ENCODE results near the gene NCKAP5. TPM values are rescaled to one million over a fixed set of nuclear protein-coding genes. Genes with fewer than 3 reads are reported as not detected.

NCKAP5 gene
- total and polyA plus RNA-seq, 2 donors, result 1.9 to 2.0 TPM

DNA sequence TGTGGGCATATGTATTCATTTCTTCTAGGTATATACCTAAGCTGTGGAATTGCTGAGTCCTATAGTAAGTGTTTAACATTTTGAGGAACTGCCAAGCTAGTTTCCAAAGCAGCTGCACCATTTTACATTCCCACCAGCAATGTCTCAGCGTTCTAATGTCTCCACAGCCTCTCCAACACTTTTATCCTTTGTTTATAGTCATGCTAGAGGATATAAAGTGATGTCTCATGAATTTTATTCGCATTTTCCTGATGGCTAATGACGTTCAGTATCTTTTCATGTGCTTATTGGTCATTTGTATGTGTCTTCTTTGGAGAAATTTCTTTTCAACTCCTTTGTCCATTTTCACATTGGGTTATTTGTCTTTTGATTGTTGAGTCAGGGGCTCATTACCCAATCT is 295.2 kb downstream of the NCKAP5 start:
- WGBS, result 67% methylated on average over 3 of the region's 3 CpGs
- DNase-seq (ENCODE audit: low read depth in 6 of 9, low spot score in 9 of 9), result no peak

DNA sequence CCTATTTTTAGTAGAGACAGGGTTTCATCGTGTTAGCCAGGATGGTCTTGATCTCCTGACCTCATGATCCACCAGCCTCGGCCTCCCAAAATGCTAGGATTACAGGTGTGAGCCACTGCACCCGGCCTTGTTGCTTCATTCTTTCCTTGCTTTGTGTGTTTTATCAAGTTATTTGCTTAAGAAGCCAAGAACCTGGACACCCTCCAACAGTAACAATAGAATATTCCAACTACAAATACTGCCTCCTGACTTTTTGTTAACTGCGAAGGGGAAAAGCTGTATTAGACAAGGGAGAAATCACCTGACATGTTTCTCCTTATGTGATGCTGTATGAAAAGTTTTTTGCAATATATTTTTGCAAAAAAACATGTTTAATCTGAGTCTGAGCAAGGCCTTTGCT is 297.2 kb downstream of the NCKAP5 start:
- DNase-seq (ENCODE audit: low read depth in 6 of 9, low spot score in 9 of 9), result no peak
- no peak overlapping the region for H3K27ac ChIP-seq (ENCODE audit: low read depth in 1 of 2, low read length in 1 of 2)
- H3K36me3 ChIP-seq (ENCODE audit: control insufficient read depth in 2 of 2, insufficient read depth in 2 of 2, low read length in 1 of 2), result no peaks in the 10 kb centered on the region
- H3K9me3 ChIP-seq (ENCODE audit: control insufficient read depth in 2 of 2, insufficient read depth in 1 of 2, low read length in 1 of 2), result no peaks in the 10 kb centered on the region
- H3K4me1 ChIP-seq (ENCODE audit: control insufficient read depth in 2 of 2, insufficient read depth in 2 of 2, low read length in 2 of 2), result no peaks in the 10 kb centered on the region
- no peak overlapping the region for H3K4me3 ChIP-seq (ENCODE audit: low read length in 2 of 2)
- H3K27me3 ChIP-seq (ENCODE audit: control insufficient read depth in 2 of 2, insufficient read depth in 1 of 2, low read length in 1 of 2), result peaks cover 9 to 11% of the 10 kb centered on the region in 2 donors
- WGBS, result 86% methylated on average over 4 of the region's 4 CpGs

More for the DNA sequence above, 295.2 kb downstream of the NCKAP5 start:
- Histone ChIP-seq H3K4me1 (ENCODE audit: control insufficient read depth in 2 of 2, insufficient read depth in 2 of 2, low read length in 2 of 2) (no peaks in the 10 kb centered on the region), H3K4me3 (ENCODE audit: low read length in 2 of 2) (no peak overlapping the region), H3K9me3 (ENCODE audit: control insufficient read depth in 2 of 2, insufficient read depth in 1 of 2, low read length in 1 of 2) (no peaks in the 10 kb centered on the region), H3K27me3 (ENCODE audit: control insufficient read depth in 2 of 2, insufficient read depth in 1 of 2, low read length in 1 of 2) (no peaks in the 10 kb centered on the region), H3K36me3 (ENCODE audit: control insufficient read depth in 2 of 2, insufficient read depth in 2 of 2, low read length in 1 of 2) (no peaks in the 10 kb centered on the region), H3K27ac (ENCODE audit: low read depth in 1 of 2, low read length in 1 of 2) (no peak overlapping the region)

DNA sequence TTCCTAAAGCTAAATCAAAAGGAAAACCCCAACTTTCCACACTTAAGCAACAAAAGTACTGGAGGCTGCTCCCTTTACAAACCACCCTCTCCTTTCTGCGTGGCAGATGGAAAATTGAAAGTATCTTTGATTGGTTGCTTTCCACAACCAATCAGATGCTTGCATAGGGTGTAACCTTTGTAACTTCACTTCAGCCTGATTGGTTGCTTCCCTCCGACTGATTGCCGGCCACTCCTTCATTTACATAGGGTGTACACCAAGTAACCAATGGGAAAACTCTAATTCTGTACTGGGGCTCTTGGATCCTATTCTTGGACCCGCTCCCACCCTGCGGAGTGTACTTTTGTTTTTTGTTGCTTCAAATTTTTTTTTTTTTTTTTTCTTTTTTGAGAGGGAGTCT is 297.7 kb downstream of the NCKAP5 start:
- H3K9me3 ChIP-seq (ENCODE audit: control insufficient read depth in 2 of 2, insufficient read depth in 1 of 2, low read length in 1 of 2), result no peaks in the 10 kb centered on the region
- DNase-seq (ENCODE audit: low read depth in 6 of 9, low spot score in 9 of 9), result no peak
- 91% methylated on average over 5 of the region's 5 CpGs for WGBS

DNA sequence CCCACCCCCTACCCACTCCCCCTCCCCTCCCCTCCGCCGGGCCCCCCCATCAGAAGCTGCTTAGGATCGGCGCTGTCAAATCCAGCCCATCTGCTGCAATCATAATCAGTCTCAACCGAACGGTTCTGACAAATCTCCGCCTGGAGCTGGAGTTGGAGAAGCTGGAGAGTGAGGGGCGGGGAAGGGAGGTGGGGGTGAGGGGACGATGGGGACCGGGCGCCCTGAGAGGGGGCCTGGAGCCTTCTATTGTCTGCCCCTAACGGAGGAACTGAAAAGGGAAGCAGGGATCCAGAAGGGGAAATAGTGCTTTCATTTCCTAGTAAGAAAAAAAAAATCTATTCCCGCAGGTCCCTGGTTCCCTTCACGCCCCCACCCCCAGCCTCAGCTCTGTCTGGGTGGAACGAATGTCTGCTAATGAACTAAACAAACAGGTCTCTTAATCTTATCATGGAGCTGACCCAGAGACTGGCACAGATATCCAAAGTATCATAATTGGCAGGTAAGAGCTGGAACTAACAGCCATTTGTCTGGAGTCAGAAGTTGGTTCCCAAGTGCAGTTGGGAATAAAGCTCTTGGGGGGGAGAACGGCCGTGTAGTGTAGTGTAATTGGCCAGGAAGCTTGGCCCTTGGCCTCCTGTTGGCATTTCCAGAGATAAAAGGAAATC is 301.2 kb downstream of the NCKAP5 start:
- no peak for DNase-seq (ENCODE audit: low read depth in 6 of 9, low spot score in 9 of 9)
- H3K27ac ChIP-seq (ENCODE audit: low read depth in 1 of 2, low read length in 1 of 2), result no peak overlapping the region
- no peaks in the 10 kb centered on the region for H3K4me1 ChIP-seq (ENCODE audit: control insufficient read depth in 2 of 2, insufficient read depth in 2 of 2, low read length in 2 of 2)
- WGBS, result 3% methylated on average over 17 of the region's 17 CpGs
- H3K36me3 ChIP-seq (ENCODE audit: control insufficient read depth in 2 of 2, insufficient read depth in 2 of 2, low read length in 1 of 2), result no peaks in the 10 kb centered on the region
- no peaks in the 10 kb centered on the region for H3K9me3 ChIP-seq (ENCODE audit: control insufficient read depth in 2 of 2, insufficient read depth in 1 of 2, low read length in 1 of 2)
- peaks cover 13 to 22% of the 10 kb centered on the region in 2 donors for H3K27me3 ChIP-seq (ENCODE audit: control insufficient read depth in 2 of 2, insufficient read depth in 1 of 2, low read length in 1 of 2)
- H3K4me3 ChIP-seq (ENCODE audit: low read length in 2 of 2), result peak overlapping the region in 1 of 2 donors; percentile 9

More for the DNA sequence above, 297.7 kb downstream of the NCKAP5 start:
- H3K27ac ChIP-seq (ENCODE audit: low read depth in 1 of 2, low read length in 1 of 2), result no peak overlapping the region
- H3K4me3 ChIP-seq (ENCODE audit: low read length in 2 of 2), result no peak overlapping the region
- H3K27me3 ChIP-seq (ENCODE audit: control insufficient read depth in 2 of 2, insufficient read depth in 1 of 2, low read length in 1 of 2), result peaks cover 13 to 17% of the 10 kb centered on the region in 2 donors
- no peaks in the 10 kb centered on the region for H3K36me3 ChIP-seq (ENCODE audit: control insufficient read depth in 2 of 2, insufficient read depth in 2 of 2, low read length in 1 of 2)
- no peaks in the 10 kb centered on the region for H3K4me1 ChIP-seq (ENCODE audit: control insufficient read depth in 2 of 2, insufficient read depth in 2 of 2, low read length in 2 of 2)

DNA sequence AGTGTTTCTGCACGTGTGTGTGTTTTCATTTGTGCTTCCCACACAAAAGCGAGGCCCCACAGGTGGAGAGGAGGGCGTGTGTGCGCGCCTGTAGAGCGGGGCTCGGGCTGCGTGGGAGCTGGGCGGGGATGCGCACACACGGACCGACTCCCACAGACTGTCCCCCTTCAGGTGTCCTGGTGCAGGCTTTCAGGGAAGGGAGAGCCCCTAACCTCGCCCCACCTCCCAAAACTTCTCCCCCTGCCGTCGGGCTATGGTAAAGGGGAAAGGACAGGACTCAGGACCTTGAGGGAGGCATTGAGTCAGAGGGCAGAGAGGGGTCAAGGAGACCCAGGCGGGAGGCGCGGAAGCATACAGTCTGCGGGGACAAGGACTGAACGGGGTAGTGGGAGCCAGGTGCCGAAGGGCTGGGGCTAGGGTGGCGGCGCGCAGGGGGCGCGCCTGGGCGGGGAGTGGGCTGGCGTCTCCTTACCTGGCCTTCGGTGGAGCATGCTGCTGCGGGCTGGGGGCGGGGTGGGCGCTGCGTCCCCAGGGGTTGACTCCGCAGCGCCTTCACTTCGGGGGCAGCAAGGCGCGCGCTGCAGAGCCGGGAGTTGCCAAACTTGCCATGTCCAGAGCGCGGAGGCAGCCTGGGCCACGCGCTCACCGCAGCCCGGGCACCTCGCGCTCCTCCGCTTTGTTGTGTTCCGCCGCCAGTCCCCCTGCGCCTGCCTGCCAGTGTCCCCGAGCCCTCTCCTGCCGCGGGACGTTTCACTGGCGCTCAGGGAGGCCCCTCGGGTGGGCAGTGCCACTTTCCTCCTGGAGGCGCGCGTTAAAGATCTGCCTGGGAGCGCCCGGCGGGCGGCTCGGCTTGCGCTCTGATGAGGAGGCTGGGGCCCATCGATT is 302.0 kb downstream of the NCKAP5 start:
- 4% methylated on average over 68 of the region's 68 CpGs for WGBS
- peak overlapping the region in 1 of 2 donors; percentile 9 for H3K4me3 ChIP-seq (ENCODE audit: low read length in 2 of 2)
- DNase-seq (ENCODE audit: low read depth in 6 of 9, low spot score in 9 of 9), result no peak
- no peaks in the 10 kb centered on the region for H3K4me1 ChIP-seq (ENCODE audit: control insufficient read depth in 2 of 2, insufficient read depth in 2 of 2, low read length in 2 of 2)
- no peak overlapping the region for H3K27ac ChIP-seq (ENCODE audit: low read depth in 1 of 2, low read length in 1 of 2)
- no peaks in the 10 kb centered on the region for H3K36me3 ChIP-seq (ENCODE audit: control insufficient read depth in 2 of 2, insufficient read depth in 2 of 2, low read length in 1 of 2)
- H3K27me3 ChIP-seq (ENCODE audit: control insufficient read depth in 2 of 2, insufficient read depth in 1 of 2, low read length in 1 of 2), result peaks cover 13 to 22% of the 10 kb centered on the region in 2 donors
- no peaks in the 10 kb centered on the region for H3K9me3 ChIP-seq (ENCODE audit: control insufficient read depth in 2 of 2, insufficient read depth in 1 of 2, low read length in 1 of 2)

DNA sequence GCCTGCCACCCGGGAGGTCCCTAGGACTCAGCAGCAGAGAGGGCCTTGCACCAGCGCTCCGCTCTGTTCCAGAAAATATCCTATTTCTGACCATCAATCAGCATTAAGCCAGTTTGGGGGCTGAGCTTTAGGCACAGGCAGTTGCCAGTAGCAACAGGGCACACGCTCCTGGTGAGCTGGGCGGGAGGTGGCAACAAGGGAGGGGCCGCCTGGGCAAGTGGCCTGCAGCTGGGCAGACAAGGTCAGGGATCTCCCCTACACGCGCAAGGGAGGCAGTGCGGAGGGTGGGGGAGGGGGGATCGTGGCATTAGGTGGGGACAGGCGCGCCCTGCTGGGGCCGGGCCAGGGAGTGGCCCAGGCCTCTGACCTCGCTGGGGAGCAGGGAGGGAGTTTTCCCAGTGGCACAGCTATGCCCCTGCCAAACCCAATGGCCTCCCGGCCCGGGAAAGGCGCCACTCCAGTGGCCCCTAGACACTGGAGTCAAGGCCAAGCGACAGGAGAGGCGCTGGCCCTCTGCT is 302.8 kb downstream of the NCKAP5 start:
- Histone ChIP-seq H3K36me3 (ENCODE audit: control insufficient read depth in 2 of 2, insufficient read depth in 2 of 2, low read length in 1 of 2) (no peaks in the 10 kb centered on the region), H3K27ac (ENCODE audit: low read depth in 1 of 2, low read length in 1 of 2) (no peak overlapping the region), H3K4me3 (ENCODE audit: low read length in 2 of 2) (no peak overlapping the region), H3K27me3 (ENCODE audit: control insufficient read depth in 2 of 2, insufficient read depth in 1 of 2, low read length in 1 of 2) (peaks cover 13 to 22% of the 10 kb centered on the region in 2 donors), H3K9me3 (ENCODE audit: control insufficient read depth in 2 of 2, insufficient read depth in 1 of 2, low read length in 1 of 2) (no peaks in the 10 kb centered on the region), H3K4me1 (ENCODE audit: control insufficient read depth in 2 of 2, insufficient read depth in 2 of 2, low read length in 2 of 2) (no peaks in the 10 kb centered on the region)
- WGBS, result 10% methylated on average over 19 of the region's 19 CpGs
- no peak for DNase-seq (ENCODE audit: low read depth in 6 of 9, low spot score in 9 of 9)

DNA sequence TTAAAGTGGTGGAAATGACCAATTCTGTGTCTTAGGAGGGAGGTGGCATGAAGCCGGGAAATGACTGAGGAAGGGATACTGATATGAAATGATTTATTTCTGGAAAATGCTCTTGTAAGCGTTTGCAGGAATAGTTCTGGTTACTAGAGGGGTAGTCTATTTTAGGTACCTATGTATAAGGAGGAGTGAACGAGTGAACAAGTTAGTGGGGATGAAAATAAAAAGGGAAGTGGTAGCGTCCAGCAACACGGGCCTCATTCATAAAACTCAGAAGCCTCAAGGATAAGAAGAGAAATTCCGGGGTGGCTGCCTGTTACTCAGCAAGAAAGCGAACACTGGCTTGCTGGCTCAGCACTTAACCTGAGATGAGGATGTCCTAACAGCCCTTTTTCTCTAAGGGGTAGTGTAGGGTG is 303.3 kb downstream of the NCKAP5 start:
- H3K4me1 ChIP-seq (ENCODE audit: control insufficient read depth in 2 of 2, insufficient read depth in 2 of 2, low read length in 2 of 2), result no peaks in the 10 kb centered on the region
- WGBS, result 16% methylated on average over 7 of the region's 7 CpGs
- H3K27me3 ChIP-seq (ENCODE audit: control insufficient read depth in 2 of 2, insufficient read depth in 1 of 2, low read length in 1 of 2), result peaks cover 13 to 22% of the 10 kb centered on the region in 2 donors
- no peak for DNase-seq (ENCODE audit: low read depth in 6 of 9, low spot score in 9 of 9)
- no peaks in the 10 kb centered on the region for H3K9me3 ChIP-seq (ENCODE audit: control insufficient read depth in 2 of 2, insufficient read depth in 1 of 2, low read length in 1 of 2)
- no peak overlapping the region for H3K4me3 ChIP-seq (ENCODE audit: low read length in 2 of 2)
- no peak overlapping the region for H3K27ac ChIP-seq (ENCODE audit: low read depth in 1 of 2, low read length in 1 of 2)
- H3K36me3 ChIP-seq (ENCODE audit: control insufficient read depth in 2 of 2, insufficient read depth in 2 of 2, low read length in 1 of 2), result no peaks in the 10 kb centered on the region

DNA sequence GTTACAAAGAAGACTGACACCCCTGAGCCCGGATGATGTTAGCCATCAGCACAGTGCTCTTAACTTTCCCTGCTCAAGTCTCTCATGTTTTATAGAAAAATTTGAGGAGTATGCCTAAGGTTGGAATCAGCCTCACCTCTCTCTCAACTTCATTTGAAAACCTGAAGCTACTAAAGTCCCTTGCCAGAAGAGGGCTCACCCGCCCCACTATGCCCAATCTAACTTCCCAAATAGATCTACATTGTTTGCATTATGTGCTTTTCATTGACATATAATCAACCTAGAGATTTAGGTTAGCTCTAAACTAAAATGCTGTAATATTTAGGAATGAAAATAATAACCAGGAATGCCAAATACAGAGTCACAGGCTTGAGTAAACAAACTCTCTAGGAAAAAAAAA is 305.4 kb downstream of the NCKAP5 start:
- Histone ChIP-seq H3K9me3 (ENCODE audit: control insufficient read depth in 2 of 2, insufficient read depth in 1 of 2, low read length in 1 of 2) (no peaks in the 10 kb centered on the region), H3K27me3 (ENCODE audit: control insufficient read depth in 2 of 2, insufficient read depth in 1 of 2, low read length in 1 of 2) (peaks cover 13 to 22% of the 10 kb centered on the region in 2 donors), H3K36me3 (ENCODE audit: control insufficient read depth in 2 of 2, insufficient read depth in 2 of 2, low read length in 1 of 2) (no peaks in the 10 kb centered on the region), H3K4me3 (ENCODE audit: low read length in 2 of 2) (no peak overlapping the region), H3K4me1 (ENCODE audit: control insufficient read depth in 2 of 2, insufficient read depth in 2 of 2, low read length in 2 of 2) (no peaks in the 10 kb centered on the region), H3K27ac (ENCODE audit: low read depth in 1 of 2, low read length in 1 of 2) (no peak overlapping the region)
- WGBS, result 82% methylated on average over 2 of the region's 2 CpGs
- DNase-seq (ENCODE audit: low read depth in 6 of 9, low spot score in 9 of 9), result no peak

DNA sequence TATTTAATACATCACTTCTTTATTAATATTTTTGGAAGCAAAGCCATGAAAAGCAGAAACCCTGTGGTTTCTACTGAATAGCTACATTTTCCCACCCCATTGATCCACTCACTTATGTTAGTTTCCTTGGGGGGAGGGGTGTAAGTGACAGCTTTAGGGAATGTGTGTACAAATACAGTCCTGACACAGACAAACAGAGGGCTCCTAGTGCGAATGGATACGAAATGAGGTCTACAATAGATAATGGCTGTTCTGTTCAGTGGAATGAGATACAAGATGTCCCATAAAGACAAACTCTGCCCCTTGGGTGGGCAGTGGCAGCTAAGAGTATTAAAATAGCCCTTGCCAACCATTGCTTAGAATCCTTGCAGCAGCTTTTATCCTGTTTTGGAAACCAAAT is 312.9 kb downstream of the NCKAP5 start:
- no peaks in the 10 kb centered on the region for H3K36me3 ChIP-seq (ENCODE audit: control insufficient read depth in 2 of 2, insufficient read depth in 2 of 2, low read length in 1 of 2)
- no peaks in the 10 kb centered on the region for H3K4me1 ChIP-seq (ENCODE audit: control insufficient read depth in 2 of 2, insufficient read depth in 2 of 2, low read length in 2 of 2)
- H3K4me3 ChIP-seq (ENCODE audit: low read length in 2 of 2), result no peak overlapping the region
- no peak overlapping the region for H3K27ac ChIP-seq (ENCODE audit: low read depth in 1 of 2, low read length in 1 of 2)
- H3K27me3 ChIP-seq (ENCODE audit: control insufficient read depth in 2 of 2, insufficient read depth in 1 of 2, low read length in 1 of 2), result no peaks in the 10 kb centered on the region
- 87% methylated on average over 2 of the region's 2 CpGs for WGBS
- no peaks in the 10 kb centered on the region for H3K9me3 ChIP-seq (ENCODE audit: control insufficient read depth in 2 of 2, insufficient read depth in 1 of 2, low read length in 1 of 2)
- DNase-seq (ENCODE audit: low read depth in 6 of 9, low spot score in 9 of 9), result no peak

Data from thymus (tissue), 11 donors.